K562 (cell line): ENCODE measurements around the gene SLC6A6. TPM values are rescaled to one million over a fixed set of nuclear protein-coding genes. Genes with fewer than 3 reads are reported as not detected.
A peak's percentile ranks its signal among the peaks of the same experiment; 100 is the strongest.

Experiments
- BHLHE40 ChIP-seq: IDR thresholded peaks from 2 replicates; pipeline ENCODE4 v1.6.1; 2011; ENCODE audit warnings: low read length, improper control_type of control experiment
- BRD4 ChIP-seq: fragments of 200-600 bp; sonication (generic); IDR thresholded peaks from 2 replicates; pipeline ENCODE4 v1.6.1; 2017; ENCODE audit warnings: inconsistent platforms
- CBFA2T3 ChIP-seq: fragments of 450-650 bp; IDR thresholded peaks from 2 replicates; pipeline ENCODE4 v1.6.1; 2017
- CBX1 ChIP-seq: sonication (generic); IDR thresholded peaks from 2 replicates; pipeline ENCODE4 v1.6.1; 2016; ENCODE audit warnings: antibody characterized with exemption, low read depth, mild to moderate bottlenecking
- CTBP1 ChIP-seq: fragments of 450-650 bp; IDR thresholded peaks from 2 replicates; pipeline ENCODE4 v1.6.1; 2016; ENCODE audit warnings: borderline replicate concordance
- EHMT2 ChIP-seq: fragments of 450-650 bp; IDR thresholded peaks from 2 replicates; pipeline ENCODE4 v1.6.1; 2018; ENCODE audit warnings: antibody characterized with exemption
- ELF4 ChIP-seq: fragments of 450-650 bp; formaldehyde crosslinking; IDR thresholded peaks from 2 replicates; pipeline ENCODE4 v1.4.0; 2022; ENCODE audit warnings: missing genetic modification characterization
- FOXJ3 ChIP-seq: sonication (generic); formaldehyde crosslinking; IDR thresholded peaks from 2 replicates; pipeline ENCODE4 v1.4.0; 2020; ENCODE audit warnings: mild to moderate bottlenecking, missing genetic modification reagents
- FOXO4 ChIP-seq: fragments of 450-650 bp; formaldehyde crosslinking; IDR thresholded peaks from 2 replicates; pipeline ENCODE4 v1.4.0; 2020; ENCODE audit warnings: mild to moderate bottlenecking, moderate library complexity
- GABPB2 ChIP-seq: fragments of 250-450 bp; sonication (Bioruptor Pico); conservative IDR thresholded peaks from 2 replicates; pipeline ENCODE4 v1.5.1; 2021; ENCODE audit warnings: mild to moderate bottlenecking
- HDAC8 ChIP-seq: fragments of 450-650 bp; IDR thresholded peaks from 2 replicates; pipeline ENCODE4 v1.6.1; 2016; ENCODE audit warnings: mild to moderate bottlenecking, missing genetic modification characterization, moderate library complexity, missing compliant biosample characterization
- KLF1 ChIP-seq: fragments of 450-650 bp; IDR thresholded peaks from 2 replicates; pipeline ENCODE4 v1.6.1; 2016; ENCODE audit warnings: missing genetic modification characterization, missing compliant biosample characterization
- KLF6 ChIP-seq: fragments of 250-450 bp; sonication (Bioruptor Pico); IDR thresholded peaks from 2 replicates; pipeline ENCODE4 v1.4.0; 2020; ENCODE audit warnings: mild to moderate bottlenecking, moderate library complexity, borderline replicate concordance
- PHF21A ChIP-seq: fragments of 450-650 bp; IDR thresholded peaks from 2 replicates; pipeline ENCODE4 v1.6.1; 2017; ENCODE audit warnings: low read depth, borderline replicate concordance
- RBM17 ChIP-seq: fragments of 200-400 bp; formaldehyde crosslinking; IDR thresholded peaks from 2 replicates; pipeline ENCODE4 v1.6.1; 2017; ENCODE audit warnings: low read depth, mild to moderate bottlenecking, low read length, borderline replicate concordance
- RFX5 ChIP-seq: IDR thresholded peaks from 2 replicates; pipeline ENCODE4 v1.6.1; 2011; ENCODE audit warnings: low read depth, mild to moderate bottlenecking, improper control_type of control experiment, low read length
- STAG1 ChIP-seq: sonication (generic); formaldehyde crosslinking; IDR thresholded peaks from 2 replicates; pipeline ENCODE4 v1.5.0; 2020; ENCODE audit warnings: missing genetic modification reagents, borderline replicate concordance
- TARDBP ChIP-seq: fragments of 450-650 bp; IDR thresholded peaks from 2 replicates; pipeline ENCODE4 v1.6.1; 2016
- ZNF75A ChIP-seq: fragments of 450-650 bp; formaldehyde crosslinking; IDR thresholded peaks from 2 replicates; pipeline ENCODE4 v1.4.0; 2020; ENCODE audit warnings: mild to moderate bottlenecking
- polyA plus RNA-seq, 8 experiments: library from polyadenylated mRNA; depleted of rRNA in 4 of 8; stranded (reverse) in 5 of 8; unstranded in 3 of 8; fragments of >200 nt; fragmentation: Nextera tagmentation in 2 of 8; fragmentation: Illumina TruSeq in 1 of 8; extraction: Ambion mirVana in 2 of 8; extraction: Trizol in 1 of 8; gene quantifications; 2 replicates each; pipeline versions ENCODE4 v1.2.1 to v1.2.3, GENCODE V29; 2011 to 2014; ENCODE audit warnings: inconsistent platforms in 1 of 8, missing spikeins in 1 of 8
- total RNA-seq, 7 experiments: library from RNA; depleted of rRNA in 6 of 7; stranded (reverse); fragments of >200 nt in 6 of 7; fragmentation: Illumina TruSeq in 2 of 7; extraction: Trizol in 2 of 7; gene quantifications; 2 replicates each; pipeline versions ENCODE4 v1.2.1 to v1.2.3, GENCODE V29; 2011 to 2021; ENCODE audit warnings: low replicate concordance in 1 of 7
- TF ChIP-seq, protein P1 (sequence below): fragments of 450-650 bp; IDR thresholded peaks from 2 replicates; pipeline ENCODE4 v1.6.1; 2017; ENCODE audit warnings: mild to moderate bottlenecking, moderate library complexity
- TF ChIP-seq, protein P2 (sequence below): fragments of 150-350 bp; conservative IDR thresholded peaks from 2 replicates; pipeline ENCODE4 v1.6.1; 2014; ENCODE audit warnings: low read length
- TF ChIP-seq, protein P3 (sequence below): sonication (generic); formaldehyde crosslinking; IDR thresholded peaks from 2 replicates; pipeline ENCODE4 v1.8.0; 2022; ENCODE audit warnings: missing genetic modification reagents, mild to moderate bottlenecking, moderate library complexity, borderline replicate concordance

The SLC6A6 gene
- total and polyA plus RNA-seq, 9 of the 15 experiments (the other 6 are each of a cell fraction or from before 2014, with no cell fraction given) = 12.3 to 203 (median 93.2) TPM

GRCh38 chr3:14431917-14432834, 29.8 kb downstream of the SLC6A6 start (continued):
- no peak for TF ChIP-seq RFX5
- TF ChIP-seq PHF21A = peak; percentile 40; the same call in 1 of the 2 replicates
- peak; percentile 4; the same call in 1 of the 2 replicates for TF ChIP-seq KLF6
- TF ChIP-seq TARDBP = no peak
- TF ChIP-seq, protein P1, sequence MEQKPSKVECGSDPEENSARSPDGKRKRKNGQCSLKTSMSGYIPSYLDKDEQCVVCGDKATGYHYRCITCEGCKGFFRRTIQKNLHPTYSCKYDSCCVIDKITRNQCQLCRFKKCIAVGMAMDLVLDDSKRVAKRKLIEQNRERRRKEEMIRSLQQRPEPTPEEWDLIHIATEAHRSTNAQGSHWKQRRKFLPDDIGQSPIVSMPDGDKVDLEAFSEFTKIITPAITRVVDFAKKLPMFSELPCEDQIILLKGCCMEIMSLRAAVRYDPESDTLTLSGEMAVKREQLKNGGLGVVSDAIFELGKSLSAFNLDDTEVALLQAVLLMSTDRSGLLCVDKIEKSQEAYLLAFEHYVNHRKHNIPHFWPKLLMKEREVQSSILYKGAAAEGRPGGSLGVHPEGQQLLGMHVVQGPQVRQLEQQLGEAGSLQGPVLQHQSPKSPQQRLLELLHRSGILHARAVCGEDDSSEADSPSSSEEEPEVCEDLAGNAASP = no peak
- peak; percentile 95 for TF ChIP-seq BHLHE40
- TF ChIP-seq FOXO4 (CRISPR knock-in tag) = no peak
- peak; percentile 54 for TF ChIP-seq CBFA2T3
- TF ChIP-seq, protein P2, sequence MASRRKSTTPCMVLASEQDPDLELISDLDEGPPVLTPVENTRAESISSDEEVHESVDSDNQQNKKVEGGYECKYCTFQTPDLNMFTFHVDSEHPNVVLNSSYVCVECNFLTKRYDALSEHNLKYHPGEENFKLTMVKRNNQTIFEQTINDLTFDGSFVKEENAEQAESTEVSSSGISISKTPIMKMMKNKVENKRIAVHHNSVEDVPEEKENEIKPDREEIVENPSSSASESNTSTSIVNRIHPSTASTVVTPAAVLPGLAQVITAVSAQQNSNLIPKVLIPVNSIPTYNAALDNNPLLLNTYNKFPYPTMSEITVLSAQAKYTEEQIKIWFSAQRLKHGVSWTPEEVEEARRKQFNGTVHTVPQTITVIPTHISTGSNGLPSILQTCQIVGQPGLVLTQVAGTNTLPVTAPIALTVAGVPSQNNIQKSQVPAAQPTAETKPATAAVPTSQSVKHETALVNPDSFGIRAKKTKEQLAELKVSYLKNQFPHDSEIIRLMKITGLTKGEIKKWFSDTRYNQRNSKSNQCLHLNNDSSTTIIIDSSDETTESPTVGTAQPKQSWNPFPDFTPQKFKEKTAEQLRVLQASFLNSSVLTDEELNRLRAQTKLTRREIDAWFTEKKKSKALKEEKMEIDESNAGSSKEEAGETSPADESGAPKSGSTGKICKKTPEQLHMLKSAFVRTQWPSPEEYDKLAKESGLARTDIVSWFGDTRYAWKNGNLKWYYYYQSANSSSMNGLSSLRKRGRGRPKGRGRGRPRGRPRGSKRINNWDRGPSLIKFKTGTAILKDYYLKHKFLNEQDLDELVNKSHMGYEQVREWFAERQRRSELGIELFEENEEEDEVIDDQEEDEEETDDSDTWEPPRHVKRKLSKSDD = no peak
- no peak for TF ChIP-seq HDAC8
- TF ChIP-seq ZNF75A = peak; percentile 49; the same call in 1 of the 2 replicates
- TF ChIP-seq GABPB2 (CRISPR knock-in tag) = no peak
- TF ChIP-seq CTBP1 = peak; percentile 55; the same call in 1 of the 2 replicates
- TF ChIP-seq KLF1 (tag) = peak; percentile 49; the same call in 1 of the 2 replicates
- TF ChIP-seq, protein P3, sequence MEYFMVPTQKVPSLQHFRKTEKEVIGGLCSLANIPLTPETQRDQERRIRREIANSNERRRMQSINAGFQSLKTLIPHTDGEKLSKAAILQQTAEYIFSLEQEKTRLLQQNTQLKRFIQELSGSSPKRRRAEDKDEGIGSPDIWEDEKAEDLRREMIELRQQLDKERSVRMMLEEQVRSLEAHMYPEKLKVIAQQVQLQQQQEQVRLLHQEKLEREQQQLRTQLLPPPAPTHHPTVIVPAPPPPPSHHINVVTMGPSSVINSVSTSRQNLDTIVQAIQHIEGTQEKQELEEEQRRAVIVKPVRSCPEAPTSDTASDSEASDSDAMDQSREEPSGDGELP = peak; percentile 93
- TF ChIP-seq STAG1 (CRISPR knock-in tag) = no peak
- no peak for TF ChIP-seq ELF4 (CRISPR knock-in tag)
- TF ChIP-seq RBM17 = no peak
- TF ChIP-seq CBX1 = peak; percentile 76
- TF ChIP-seq BRD4 = no peak
- no peak for TF ChIP-seq FOXJ3 (CRISPR knock-in tag)
- no peak for TF ChIP-seq EHMT2
